ENCODE results near the gene CD99. TPM values are rescaled to one million over a fixed set of nuclear protein-coding genes. Genes with fewer than 3 reads are reported as not detected.

The CD99 gene
- total and polyA plus RNA-seq, 4 donors: 49.9 to 165 (median 102) TPM

DNA sequence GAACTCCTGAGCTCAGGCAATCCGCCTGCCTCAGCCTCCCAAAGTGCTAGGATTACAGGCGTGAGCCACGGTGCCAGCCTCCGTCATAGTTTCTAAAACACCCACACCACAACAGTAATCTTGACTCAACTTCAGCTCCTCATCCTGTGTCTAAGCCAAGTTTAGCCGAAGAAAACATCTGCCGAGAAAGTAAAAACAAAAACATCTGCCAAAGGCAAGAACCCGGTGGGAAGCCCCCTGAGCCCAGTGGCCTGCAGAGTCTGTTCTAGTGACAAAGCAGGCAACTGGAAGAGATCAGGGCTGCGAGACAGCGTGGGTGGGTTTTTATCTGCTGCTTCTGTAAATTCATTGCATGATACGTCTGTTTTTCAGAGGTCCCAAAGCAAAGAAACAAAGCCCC, 26.6 kb upstream of the CD99 start (continued):
- TF ChIP-seq, protein P1, sequence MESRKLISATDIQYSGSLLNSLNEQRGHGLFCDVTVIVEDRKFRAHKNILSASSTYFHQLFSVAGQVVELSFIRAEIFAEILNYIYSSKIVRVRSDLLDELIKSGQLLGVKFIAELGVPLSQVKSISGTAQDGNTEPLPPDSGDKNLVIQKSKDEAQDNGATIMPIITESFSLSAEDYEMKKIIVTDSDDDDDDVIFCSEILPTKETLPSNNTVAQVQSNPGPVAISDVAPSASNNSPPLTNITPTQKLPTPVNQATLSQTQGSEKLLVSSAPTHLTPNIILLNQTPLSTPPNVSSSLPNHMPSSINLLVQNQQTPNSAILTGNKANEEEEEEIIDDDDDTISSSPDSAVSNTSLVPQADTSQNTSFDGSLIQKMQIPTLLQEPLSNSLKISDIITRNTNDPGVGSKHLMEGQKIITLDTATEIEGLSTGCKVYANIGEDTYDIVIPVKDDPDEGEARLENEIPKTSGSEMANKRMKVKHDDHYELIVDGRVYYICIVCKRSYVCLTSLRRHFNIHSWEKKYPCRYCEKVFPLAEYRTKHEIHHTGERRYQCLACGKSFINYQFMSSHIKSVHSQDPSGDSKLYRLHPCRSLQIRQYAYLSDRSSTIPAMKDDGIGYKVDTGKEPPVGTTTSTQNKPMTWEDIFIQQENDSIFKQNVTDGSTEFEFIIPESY (IDR thresholded peaks at IDR 0.05): no peak
- no peak for TF ChIP-seq TAF1 (conservative IDR thresholded peaks at IDR 0.05)
- no peak for TF ChIP-seq RAD21 (IDR thresholded peaks at IDR 0.05)
- TF ChIP-seq JUND (IDR thresholded peaks at IDR 0.05): no peak
- TF ChIP-seq FOXA2 (IDR thresholded peaks at IDR 0.05): no peak
- no peak for TF ChIP-seq FOXA1 (IDR thresholded peaks at IDR 0.05)
- no peak for TF ChIP-seq YY1 (IDR thresholded peaks at IDR 0.05)
- no peak for TF ChIP-seq HNF4G (IDR thresholded peaks at IDR 0.05)
- no peak for TF ChIP-seq EGR1 (IDR thresholded peaks at IDR 0.05; ENCODE audit: low read depth in 2 of 2)
- no peak for TF ChIP-seq SP1 (IDR thresholded peaks at IDR 0.05)

DNA sequence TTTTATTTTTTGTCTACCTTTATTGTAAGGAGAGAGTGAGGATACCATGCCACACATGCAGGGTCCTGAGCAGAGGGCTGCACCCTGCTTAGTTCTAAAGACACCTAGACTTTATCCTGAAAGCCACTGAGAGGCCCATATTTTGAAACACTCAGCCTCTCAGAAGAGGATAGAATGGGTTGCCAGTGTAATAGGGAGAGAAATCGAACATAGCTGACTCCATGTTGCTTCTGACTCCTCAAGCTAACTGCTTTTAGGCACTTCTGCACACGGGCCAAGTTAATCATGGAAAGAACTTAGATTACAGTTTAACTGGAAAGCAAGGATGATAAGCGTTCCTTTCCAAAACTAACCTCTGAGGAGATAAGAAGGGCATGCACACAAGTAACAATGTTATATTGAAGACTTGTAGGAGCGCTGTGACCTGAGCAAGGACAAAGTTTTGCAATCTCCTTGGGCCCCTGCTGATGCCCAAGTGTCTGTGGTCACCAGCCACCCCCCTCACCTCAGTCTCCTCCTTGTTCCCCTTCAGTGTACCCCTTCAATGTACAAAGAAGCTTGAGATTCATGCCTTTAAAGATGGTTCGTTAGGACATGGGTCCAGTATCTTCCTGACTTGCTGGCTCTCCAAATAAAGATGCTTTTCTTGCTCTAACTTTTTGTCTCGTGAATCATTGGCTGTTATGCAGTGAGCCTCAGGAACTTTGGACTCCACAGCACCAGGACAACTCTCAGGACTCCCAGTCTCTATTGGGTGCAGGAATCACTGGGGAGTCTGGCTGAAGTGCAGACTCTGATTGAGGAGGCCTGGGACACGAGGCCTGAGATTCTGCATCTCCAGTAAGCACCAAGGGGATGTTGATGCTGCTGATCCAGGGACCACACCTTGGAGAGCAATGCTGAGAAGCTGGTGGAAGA, 25.4 kb upstream of the CD99 start:
- H3K36me3 ChIP-seq (ENCODE audit: control insufficient read depth in 4 of 4, insufficient read depth in 3 of 4, low read depth in 1 of 4, low read length in 3 of 4): no peaks in the 10 kb centered on the region
- no peak overlapping the region for H3K27ac ChIP-seq (ENCODE audit: low read depth in 1 of 2, low read length in 2 of 2)
- no peak overlapping the region for H3K4me3 ChIP-seq (ENCODE audit: low read depth in 1 of 3, low read length in 3 of 3)
- DNase-seq (ENCODE audit: low spot score): no peak
- no peaks in the 10 kb centered on the region for H3K9me3 ChIP-seq (ENCODE audit: control insufficient read depth in 4 of 4, low read length in 3 of 4)
- peak in 1 of 2 donors; percentile 38 for TF ChIP-seq HNF4A (conservative IDR thresholded peaks at IDR 0.05)
- no peak for TF ChIP-seq FOXA1 (IDR thresholded peaks at IDR 0.05)
- TF ChIP-seq, protein P2, sequence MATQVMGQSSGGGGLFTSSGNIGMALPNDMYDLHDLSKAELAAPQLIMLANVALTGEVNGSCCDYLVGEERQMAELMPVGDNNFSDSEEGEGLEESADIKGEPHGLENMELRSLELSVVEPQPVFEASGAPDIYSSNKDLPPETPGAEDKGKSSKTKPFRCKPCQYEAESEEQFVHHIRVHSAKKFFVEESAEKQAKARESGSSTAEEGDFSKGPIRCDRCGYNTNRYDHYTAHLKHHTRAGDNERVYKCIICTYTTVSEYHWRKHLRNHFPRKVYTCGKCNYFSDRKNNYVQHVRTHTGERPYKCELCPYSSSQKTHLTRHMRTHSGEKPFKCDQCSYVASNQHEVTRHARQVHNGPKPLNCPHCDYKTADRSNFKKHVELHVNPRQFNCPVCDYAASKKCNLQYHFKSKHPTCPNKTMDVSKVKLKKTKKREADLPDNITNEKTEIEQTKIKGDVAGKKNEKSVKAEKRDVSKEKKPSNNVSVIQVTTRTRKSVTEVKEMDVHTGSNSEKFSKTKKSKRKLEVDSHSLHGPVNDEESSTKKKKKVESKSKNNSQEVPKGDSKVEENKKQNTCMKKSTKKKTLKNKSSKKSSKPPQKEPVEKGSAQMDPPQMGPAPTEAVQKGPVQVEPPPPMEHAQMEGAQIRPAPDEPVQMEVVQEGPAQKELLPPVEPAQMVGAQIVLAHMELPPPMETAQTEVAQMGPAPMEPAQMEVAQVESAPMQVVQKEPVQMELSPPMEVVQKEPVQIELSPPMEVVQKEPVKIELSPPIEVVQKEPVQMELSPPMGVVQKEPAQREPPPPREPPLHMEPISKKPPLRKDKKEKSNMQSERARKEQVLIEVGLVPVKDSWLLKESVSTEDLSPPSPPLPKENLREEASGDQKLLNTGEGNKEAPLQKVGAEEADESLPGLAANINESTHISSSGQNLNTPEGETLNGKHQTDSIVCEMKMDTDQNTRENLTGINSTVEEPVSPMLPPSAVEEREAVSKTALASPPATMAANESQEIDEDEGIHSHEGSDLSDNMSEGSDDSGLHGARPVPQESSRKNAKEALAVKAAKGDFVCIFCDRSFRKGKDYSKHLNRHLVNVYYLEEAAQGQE (IDR thresholded peaks at IDR 0.05): no peak
- TF ChIP-seq, protein P3, sequence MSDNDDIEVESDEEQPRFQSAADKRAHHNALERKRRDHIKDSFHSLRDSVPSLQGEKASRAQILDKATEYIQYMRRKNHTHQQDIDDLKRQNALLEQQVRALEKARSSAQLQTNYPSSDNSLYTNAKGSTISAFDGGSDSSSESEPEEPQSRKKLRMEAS (IDR thresholded peaks at IDR 0.05): no peak
- TF ChIP-seq TAF1 (conservative IDR thresholded peaks at IDR 0.05): no peak
- TF ChIP-seq JUND (IDR thresholded peaks at IDR 0.05): no peak
- H3K27me3 ChIP-seq (ENCODE audit: control insufficient read depth in 4 of 4, insufficient read depth in 4 of 4, low read length in 3 of 4): no peaks in the 10 kb centered on the region
- WGBS: 60% methylated on average over 7 of the region's 7 CpGs
- peaks cover 0 to 8% (median 0%) of the 10 kb centered on the region in 4 donors for H3K4me1 ChIP-seq (ENCODE audit: control insufficient read depth in 4 of 4, insufficient read depth in 4 of 4, low read length in 3 of 4)
- H3K9ac ChIP-seq (ENCODE audit: low read depth in 1 of 2, low read length in 2 of 2): no peak overlapping the region

DNA sequence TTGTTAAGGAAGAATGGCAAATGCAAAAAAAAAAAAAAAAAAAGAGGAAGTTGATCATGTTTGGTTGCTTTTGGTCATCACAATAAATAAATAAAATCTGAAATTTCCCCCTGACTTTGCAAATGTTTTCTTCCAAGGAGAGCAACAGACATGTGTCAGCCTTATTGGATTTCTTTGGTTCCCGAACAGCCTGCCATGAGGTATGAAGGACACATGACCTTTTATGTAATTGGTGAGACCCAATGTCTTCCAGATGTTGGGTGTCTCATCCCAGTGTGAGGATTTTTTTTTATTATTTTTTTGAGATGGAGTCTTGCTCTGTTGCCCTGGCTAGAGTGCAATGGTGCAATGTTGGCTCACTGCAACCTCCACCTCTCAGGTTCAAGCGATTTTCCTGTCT, 24.6 kb upstream of the CD99 start:
- no peaks in the 10 kb centered on the region for H3K9me3 ChIP-seq (ENCODE audit: control insufficient read depth in 4 of 4, low read length in 3 of 4)
- 98% methylated on average over 2 of the region's 2 CpGs for WGBS
- H3K4me3 ChIP-seq (ENCODE audit: low read depth in 1 of 3, low read length in 3 of 3): no peak overlapping the region
- TF ChIP-seq TAF1 (conservative IDR thresholded peaks at IDR 0.05) (no peak), NR2F2 (IDR thresholded peaks at IDR 0.05) (no peak), SP1 (IDR thresholded peaks at IDR 0.05) (no peak), FOXA2 (IDR thresholded peaks at IDR 0.05) (no peak), HNF4G (IDR thresholded peaks at IDR 0.05) (no peak), YY1 (IDR thresholded peaks at IDR 0.05) (no peak), GABPA (IDR thresholded peaks at IDR 0.05 in 1 of 2, conservative IDR thresholded peaks at IDR 0.05 in 1 of 2) (no peak), JUND (IDR thresholded peaks at IDR 0.05) (no peak), FOXA1 (IDR thresholded peaks at IDR 0.05) (no peak)
- TF ChIP-seq, protein P4, sequence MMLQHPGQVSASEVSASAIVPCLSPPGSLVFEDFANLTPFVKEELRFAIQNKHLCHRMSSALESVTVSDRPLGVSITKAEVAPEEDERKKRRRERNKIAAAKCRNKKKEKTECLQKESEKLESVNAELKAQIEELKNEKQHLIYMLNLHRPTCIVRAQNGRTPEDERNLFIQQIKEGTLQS (IDR thresholded peaks at IDR 0.05): no peak
- TF ChIP-seq, protein P5, sequence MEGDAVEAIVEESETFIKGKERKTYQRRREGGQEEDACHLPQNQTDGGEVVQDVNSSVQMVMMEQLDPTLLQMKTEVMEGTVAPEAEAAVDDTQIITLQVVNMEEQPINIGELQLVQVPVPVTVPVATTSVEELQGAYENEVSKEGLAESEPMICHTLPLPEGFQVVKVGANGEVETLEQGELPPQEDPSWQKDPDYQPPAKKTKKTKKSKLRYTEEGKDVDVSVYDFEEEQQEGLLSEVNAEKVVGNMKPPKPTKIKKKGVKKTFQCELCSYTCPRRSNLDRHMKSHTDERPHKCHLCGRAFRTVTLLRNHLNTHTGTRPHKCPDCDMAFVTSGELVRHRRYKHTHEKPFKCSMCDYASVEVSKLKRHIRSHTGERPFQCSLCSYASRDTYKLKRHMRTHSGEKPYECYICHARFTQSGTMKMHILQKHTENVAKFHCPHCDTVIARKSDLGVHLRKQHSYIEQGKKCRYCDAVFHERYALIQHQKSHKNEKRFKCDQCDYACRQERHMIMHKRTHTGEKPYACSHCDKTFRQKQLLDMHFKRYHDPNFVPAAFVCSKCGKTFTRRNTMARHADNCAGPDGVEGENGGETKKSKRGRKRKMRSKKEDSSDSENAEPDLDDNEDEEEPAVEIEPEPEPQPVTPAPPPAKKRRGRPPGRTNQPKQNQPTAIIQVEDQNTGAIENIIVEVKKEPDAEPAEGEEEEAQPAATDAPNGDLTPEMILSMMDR (IDR thresholded peaks at IDR 0.05; ENCODE audit: low read depth, low read length, missing input control): no peak
- TF ChIP-seq, protein P2 (IDR thresholded peaks at IDR 0.05): no peak
- peaks cover 0 to 8% (median 0%) of the 10 kb centered on the region in 4 donors for H3K4me1 ChIP-seq (ENCODE audit: control insufficient read depth in 4 of 4, insufficient read depth in 4 of 4, low read length in 3 of 4)
- no peaks in the 10 kb centered on the region for H3K27me3 ChIP-seq (ENCODE audit: control insufficient read depth in 4 of 4, insufficient read depth in 4 of 4, low read length in 3 of 4)
- no peak overlapping the region for H3K27ac ChIP-seq (ENCODE audit: low read depth in 1 of 2, low read length in 2 of 2)
- no peaks in the 10 kb centered on the region for H3K36me3 ChIP-seq (ENCODE audit: control insufficient read depth in 4 of 4, insufficient read depth in 3 of 4, low read depth in 1 of 4, low read length in 3 of 4)
- DNase-seq (ENCODE audit: low spot score): no peak
- H3K9ac ChIP-seq (ENCODE audit: low read depth in 1 of 2, low read length in 2 of 2): no peak overlapping the region

All from liver (tissue), 9 donors.